GM15510 (cell line): ENCODE measurements around the gene NEU1.

Experiments used
- POLR2A ChIP-seq: IDR thresholded peaks from 3 replicates; pipeline ENCODE4 v1.6.1; 2011; ENCODE audit warnings: borderline replicate concordance; ENCODE audit not compliant: insufficient read length; ENCODE audit errors: extremely low read depth

Gene NEU1

DNA sequence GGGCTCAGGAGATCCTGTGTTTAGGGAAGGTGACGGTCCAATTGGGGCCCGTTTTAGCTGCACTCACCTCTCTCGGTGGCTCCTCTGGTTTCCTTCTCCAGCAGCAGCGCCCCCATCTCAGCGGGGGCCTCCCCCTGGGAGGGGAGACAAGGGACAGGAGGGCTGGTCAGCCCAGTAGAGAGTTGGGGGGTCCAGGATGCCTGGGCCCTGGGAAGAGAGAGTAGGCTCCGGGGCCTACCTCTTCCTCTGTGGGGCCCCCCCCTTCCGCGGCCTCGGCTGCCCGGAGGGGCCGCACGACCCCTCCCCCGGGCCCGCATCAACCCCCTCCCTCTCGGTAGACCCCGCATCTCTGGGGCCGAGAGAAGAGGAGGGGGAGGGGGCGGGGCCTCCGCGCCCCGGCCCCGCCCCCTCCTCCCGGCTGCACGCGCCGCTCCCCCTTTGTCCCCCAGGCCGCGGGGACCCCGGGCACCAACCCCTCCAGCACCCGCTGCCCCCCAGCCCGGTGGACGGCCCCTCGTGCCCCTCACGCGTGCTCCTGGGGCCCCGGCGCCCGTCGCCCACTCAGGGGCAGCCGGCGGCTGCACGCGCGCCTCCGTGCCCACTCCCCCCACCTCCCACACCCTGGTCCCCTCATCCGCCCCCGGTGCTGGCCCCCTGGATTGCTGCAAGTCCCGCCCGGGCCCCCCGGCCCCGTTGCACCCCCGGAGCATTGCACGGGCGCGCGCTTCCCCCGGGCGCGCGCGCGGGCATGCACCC lies 34.4 kb upstream of the NEU1 start:
- TF ChIP-seq POLR2A, result no peak

DNA sequence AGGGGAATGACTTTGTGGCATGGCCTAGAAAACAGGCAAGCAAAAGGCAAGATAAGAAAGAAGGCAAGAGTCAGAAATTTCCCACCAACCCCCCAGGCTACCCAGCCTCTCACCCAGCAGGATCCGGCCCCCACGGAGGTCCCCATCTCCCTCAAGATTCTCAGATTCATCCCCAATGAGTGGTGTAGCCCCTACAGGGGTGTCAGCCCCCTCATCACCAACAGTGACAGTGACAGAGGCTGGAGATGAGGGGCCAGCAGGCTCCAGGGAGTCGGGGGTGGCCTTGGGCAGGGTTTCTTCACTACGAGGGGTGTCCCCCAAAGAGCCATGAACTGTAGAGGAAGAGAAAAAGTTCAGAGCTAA lies 33.9 kb upstream of the NEU1 start:
- TF ChIP-seq POLR2A, result no peak

GRCh38 chr6:31892821-31893220 lies 30.2 kb upstream of the NEU1 start:
- TF ChIP-seq POLR2A, result no peak

- TF ChIP-seq POLR2A, result no peak
Observed at GRCh38 chr6:31889331-31889972, 26.8 kb upstream of the NEU1 start.

- TF ChIP-seq POLR2A, result no peak
Observed at GRCh38 chr6:31888276-31889258, 25.9 kb upstream of the NEU1 start.

DNA sequence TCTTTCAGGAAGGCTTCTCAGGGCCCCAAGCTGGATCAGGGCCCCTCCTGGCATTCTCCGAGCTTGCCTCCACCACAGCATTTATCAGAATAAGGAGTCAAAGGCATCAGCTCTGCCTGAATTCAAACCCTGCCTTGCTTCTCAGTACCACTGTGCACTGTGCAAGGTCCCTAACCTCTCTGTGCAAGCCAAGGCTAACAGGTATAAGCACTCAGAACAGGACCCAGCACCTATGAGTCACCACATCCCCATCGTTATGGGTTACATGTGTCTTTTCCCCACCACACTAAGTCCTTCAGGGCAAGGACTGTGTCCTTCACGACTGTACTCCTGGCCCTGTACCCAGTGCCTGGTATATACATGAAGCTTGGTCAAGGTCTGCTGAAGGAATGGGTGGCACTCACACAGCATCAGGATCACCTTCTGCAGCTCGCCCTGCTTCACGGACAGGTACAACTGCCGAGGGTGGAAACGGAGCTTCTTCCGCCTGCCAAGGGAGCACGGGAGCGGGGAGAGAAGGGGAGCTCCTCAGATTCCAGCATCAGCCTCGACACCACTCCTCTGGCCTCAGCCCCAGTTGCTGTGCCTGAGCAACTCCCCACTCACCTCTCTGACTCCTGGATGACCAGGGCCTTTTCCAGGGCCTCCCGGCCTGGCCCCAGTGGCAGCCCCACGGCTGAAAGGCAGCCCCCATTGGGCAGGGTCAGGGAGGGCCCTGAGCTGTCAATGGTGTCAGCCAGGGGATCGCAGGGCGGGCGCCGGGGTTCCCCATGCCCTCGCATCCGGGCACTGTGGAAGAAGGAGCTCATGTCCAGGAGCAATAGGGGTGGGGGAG lies 24.8 kb upstream of the NEU1 start:
- TF ChIP-seq POLR2A, result no peak

- TF ChIP-seq POLR2A, result no peak
Observed at GRCh38 chr6:31886541-31886991, 23.9 kb upstream of the NEU1 start.

GRCh38 chr6:31884528-31885035 lies 22.0 kb upstream of the NEU1 start:
- no peak for TF ChIP-seq POLR2A

DNA sequence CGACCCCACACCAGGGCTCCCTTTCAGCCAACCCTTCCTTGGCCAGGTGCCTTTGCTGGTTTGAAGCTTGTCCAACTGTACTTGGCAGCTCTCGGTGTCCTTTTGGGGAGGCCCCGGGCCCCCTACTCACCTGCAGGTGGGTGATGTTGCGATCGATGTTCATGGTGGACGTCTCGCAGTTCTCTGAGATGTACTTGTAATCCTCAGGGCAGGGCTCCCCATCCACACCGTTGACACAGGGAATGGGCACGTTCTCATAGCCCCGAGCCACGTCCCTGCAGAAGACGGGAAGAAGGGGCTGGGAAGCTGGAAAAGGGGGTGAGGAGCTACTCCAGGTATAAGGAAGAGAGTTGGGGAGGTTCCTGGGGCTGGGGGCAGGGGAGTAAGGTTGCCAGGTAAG lies 21.1 kb upstream of the NEU1 start:
- TF ChIP-seq POLR2A, result no peak

DNA sequence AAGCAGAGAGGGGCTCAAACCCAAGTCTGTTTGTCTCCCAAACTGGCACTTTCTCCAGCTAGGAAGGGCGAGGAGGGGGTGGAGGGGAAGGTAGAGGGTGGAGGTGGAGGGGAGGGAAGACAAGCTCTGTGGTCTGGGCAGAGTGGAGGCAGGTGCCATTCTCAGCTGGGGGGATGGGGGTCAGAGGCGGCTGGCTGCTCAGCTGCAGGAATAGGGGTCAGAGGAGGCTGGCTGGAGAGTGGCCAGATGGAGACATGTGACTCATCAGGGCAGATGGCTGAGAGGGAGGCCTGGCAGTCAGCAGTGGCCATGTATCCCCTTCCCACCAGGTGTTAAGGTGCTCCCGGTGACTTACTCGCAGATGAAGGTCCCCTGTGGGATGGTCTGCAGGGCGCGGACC lies 19.7 kb upstream of the NEU1 start:
- no peak for TF ChIP-seq POLR2A

DNA sequence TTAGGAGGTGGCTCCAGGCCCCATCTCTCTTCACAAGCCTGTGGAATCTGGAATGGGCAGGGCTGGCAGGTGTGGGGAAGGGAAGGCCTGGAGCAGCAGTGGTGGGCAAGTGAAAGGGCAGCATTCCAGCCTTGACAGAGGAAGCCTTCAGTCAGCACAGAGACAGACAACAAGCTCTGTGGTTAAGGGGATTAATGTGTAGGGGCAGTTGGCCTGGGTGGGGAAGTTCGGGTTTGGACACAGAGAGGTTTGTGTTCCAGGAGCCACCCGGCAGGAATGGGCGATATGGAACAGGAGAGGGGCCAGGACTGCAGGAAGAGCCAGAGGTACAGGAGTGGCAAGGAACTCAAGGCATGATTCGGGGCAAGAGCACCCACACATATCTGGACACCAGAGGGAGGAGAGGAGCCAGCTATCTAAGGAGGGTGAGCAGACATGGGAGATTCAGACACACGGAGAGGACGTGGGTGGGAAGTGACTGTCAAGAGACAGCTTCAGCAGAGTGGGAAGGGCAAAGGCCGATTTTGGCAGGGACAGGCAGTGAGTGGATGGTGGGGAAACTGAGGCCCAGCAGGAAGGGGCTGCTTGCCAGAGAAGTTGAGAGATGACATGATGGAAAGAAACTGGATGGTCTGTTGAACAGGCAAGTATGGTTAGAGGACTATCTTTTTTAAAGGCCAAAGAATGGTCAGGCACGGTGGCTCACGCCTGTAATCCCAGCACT lies 18.7 kb upstream of the NEU1 start:
- TF ChIP-seq POLR2A, result no peak

- no peak for TF ChIP-seq POLR2A
Observed at GRCh38 chr6:31880616-31881015, 18.0 kb upstream of the NEU1 start.

GRCh38 chr6:31879901-31880300 lies 17.3 kb upstream of the NEU1 start:
- TF ChIP-seq POLR2A, result no peak
